Activated naive CD8-positive, alpha-beta T cell treated with anti-CD3 and anti-CD28 coated beads, Interleukin-2, amount 10 ng/mL, durations not matched to agents 7 days and 5 days (primary cell): ENCODE data around the gene PRPS2. TPM values are rescaled to one million over a fixed set of nuclear protein-coding genes. Genes with fewer than 3 reads are reported as not detected.
A peak's percentile ranks its signal among the peaks of the same experiment; 100 is the strongest.

Experiments
- ATAC-seq: fragments of 150-1000 bp; cut with Tn5 transposase; one replicate; pipeline ENCODE4 v1.10.0; 2021; ENCODE audit warnings: low read depth, moderate library complexity
- POLR2A ChIA-PET: fragments of 350-600 bp; sonication (Branson Sonifier 250); formaldehyde crosslinking; loops from one replicate; lab custom pipeline; 2021; ENCODE audit warnings: antibody characterized with exemption; lab: Charles Lee
- DNase-seq: peaks from one replicate; pipeline ENCODE4 v3.0.0; 2021
- H3K27ac Mint-ChIP-seq: one replicate; pipeline ENCODE4 v1.8.0; 2022; ENCODE audit warnings: mild to moderate bottlenecking, mixed read lengths
- H3K27me3 Mint-ChIP-seq: one replicate; pipeline ENCODE4 v1.8.0; 2022; ENCODE audit warnings: mild to moderate bottlenecking, moderate library complexity, mixed read lengths
- H3K36me3 Mint-ChIP-seq: one replicate; pipeline ENCODE4 v1.8.0; 2021; ENCODE audit warnings: mild to moderate bottlenecking, mixed read lengths
- H3K4me1 Mint-ChIP-seq: one replicate; pipeline ENCODE4 v1.8.0; 2021; ENCODE audit warnings: mixed read lengths
- H3K4me3 Mint-ChIP-seq: one replicate; pipeline ENCODE4 v1.8.0; 2022; ENCODE audit warnings: mild to moderate bottlenecking, moderate library complexity, mixed read lengths
- H3K9me3 Mint-ChIP-seq: one replicate; pipeline ENCODE4 v1.8.0; 2021; ENCODE audit warnings: mixed read lengths
- total RNA-seq, 2 experiments: library from RNA; stranded (reverse); gene quantifications; one replicate each; pipeline ENCODE4 v1.2.3, GENCODE V29; 2021

The PRPS2 gene
- total RNA-seq: 10 to 100 TPM; 67.1 to 74.0 TPM

DNA sequence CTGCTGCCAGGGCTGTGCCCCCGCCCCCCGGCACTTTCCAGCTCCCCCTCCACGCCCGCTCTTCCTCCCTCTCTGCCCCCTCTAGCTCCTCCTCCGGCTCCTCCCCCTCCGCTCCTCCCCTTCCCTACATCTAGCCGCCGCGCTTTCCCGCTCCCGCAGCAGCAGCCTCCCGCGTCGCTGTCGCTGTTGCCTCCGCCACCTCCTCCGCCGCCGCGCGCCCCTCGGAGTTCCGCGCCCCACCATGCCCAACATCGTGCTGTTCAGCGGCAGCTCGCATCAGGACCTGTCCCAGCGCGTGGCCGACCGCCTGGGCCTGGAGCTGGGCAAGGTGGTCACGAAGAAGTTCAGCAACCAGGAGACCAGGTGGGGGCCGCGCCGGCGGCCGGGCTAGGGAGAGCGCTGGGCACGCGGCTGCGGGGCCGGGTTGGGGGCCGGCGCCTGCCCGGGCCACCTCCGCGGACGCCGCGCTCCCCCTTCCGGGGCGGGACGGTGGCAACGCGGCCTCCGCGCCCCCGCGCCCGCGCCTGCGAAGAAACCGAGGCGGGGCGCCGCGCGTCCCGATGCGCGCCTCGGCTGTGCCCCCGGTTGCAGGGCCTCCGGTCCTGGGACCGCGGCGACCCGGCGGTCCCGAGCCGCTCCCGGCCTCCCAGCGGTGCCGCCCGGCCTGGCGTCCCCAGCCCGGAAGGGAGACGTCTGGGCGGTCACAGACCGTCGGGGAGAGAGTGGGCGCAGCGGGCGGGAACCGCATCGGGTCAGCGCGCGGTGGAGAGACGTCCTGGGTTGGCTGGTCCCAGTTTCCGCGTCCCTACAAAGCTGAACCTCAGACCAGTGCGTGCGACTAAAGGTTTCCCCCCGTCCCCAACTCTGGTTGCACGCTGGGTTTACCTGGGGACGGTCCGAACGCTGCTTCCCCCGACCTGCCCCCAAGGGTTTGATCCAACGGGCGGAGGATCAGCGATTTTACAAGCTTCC lies at the start of gene PRPS2:
Gene PRPS2, plus strand, starts transcription at position 156 of the 972 bp plus-strand sequence. Its CDS starts 86 bp downstream, at position 242.
- peak within 1 kb of the TSS; percentile 67 for H3K27ac Mint-ChIP-seq
- peaks cover 2% of the 10 kb centered on the region for H3K27me3 Mint-ChIP-seq
- peak; percentile 74 for DNase-seq
- ATAC-seq: peak; percentile 87
- POLR2A ChIA-PET: interaction anchor here (0.8 to 2.6 kb wide), 5 partner anchors 10 to 1032 kb away, joined by 4 to 29 read pairs (median 4); no protein-coding TSS in a partner anchor
- H3K4me3 Mint-ChIP-seq: peak within 1 kb of the TSS; percentile 82
- peaks cover 17% of the 10 kb centered on the region for H3K36me3 Mint-ChIP-seq
- H3K4me1 Mint-ChIP-seq: peaks cover 30% of the 10 kb centered on the region
- no peaks in the 10 kb centered on the region for H3K9me3 Mint-ChIP-seq

DNA sequence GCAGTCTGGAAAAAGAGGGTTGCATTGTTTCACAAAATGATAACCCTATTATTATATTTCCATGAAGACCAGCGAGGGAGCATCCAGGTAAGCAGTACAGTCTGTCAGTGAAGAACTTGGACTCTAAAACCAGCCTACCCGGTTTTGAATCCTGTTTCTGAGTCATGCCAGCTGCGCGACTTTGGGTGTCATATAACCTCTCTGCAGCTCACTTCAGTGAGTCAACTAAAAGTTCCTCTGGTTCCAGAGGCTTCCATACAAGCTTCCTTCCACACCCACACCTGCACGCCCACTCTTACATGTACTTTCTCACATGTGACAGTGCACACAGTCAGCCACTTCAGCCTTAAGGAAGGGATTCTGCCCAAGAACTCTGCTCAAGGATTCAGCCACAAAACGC lies 49.8 kb upstream of the PRPS2 start:
- H3K27ac Mint-ChIP-seq: no peak overlapping the region
- H3K36me3 Mint-ChIP-seq: no peaks in the 10 kb centered on the region
- H3K4me1 Mint-ChIP-seq: no peaks in the 10 kb centered on the region
- no peak for ATAC-seq
- H3K9me3 Mint-ChIP-seq: no peaks in the 10 kb centered on the region
- DNase-seq: no peak
- H3K27me3 Mint-ChIP-seq: no peaks in the 10 kb centered on the region
- H3K4me3 Mint-ChIP-seq: no peak overlapping the region
- POLR2A ChIA-PET: no interaction called here

DNA sequence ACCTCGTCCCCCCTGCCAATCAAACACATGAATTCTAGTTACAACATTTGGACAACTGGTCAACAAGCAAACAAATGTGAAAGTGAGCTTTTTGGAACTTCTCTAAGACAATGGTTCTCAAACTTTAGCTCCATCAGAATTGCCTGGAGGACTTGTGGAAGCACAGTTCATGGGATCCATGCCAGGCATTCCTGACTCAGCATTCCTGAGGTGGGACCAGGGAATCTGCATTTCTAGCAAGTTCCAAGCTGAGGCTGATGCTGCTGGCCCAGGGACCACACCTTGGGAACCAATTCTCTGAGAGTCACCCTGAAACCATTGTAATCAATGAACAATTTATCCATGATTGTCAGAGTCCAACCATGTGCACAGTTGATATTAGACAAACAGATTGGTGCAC lies 43.8 kb upstream of the PRPS2 start:
- no peaks in the 10 kb centered on the region for H3K4me1 Mint-ChIP-seq
- POLR2A ChIA-PET: no interaction called here
- no peak for ATAC-seq

GRCh38 chrX:12751887-12752286 lies 39.3 kb upstream of the PRPS2 start:
- Mint-ChIP-seq H3K27ac (no peak overlapping the region), H3K27me3 (peaks cover 4% of the 10 kb centered on the region), H3K36me3 (no peaks in the 10 kb centered on the region), H3K4me1 (no peaks in the 10 kb centered on the region), H3K4me3 (no peak overlapping the region), H3K9me3 (no peaks in the 10 kb centered on the region)
- POLR2A ChIA-PET: no interaction called here
- ATAC-seq (no peak), DNase-seq (no peak)

More for the DNA sequence above, 43.8 kb upstream of the PRPS2 start:
- no peak overlapping the region for H3K27ac Mint-ChIP-seq
- no peak overlapping the region for H3K4me3 Mint-ChIP-seq
- no peak for DNase-seq
- H3K27me3 Mint-ChIP-seq: no peaks in the 10 kb centered on the region
- no peaks in the 10 kb centered on the region for H3K36me3 Mint-ChIP-seq
- H3K9me3 Mint-ChIP-seq: no peaks in the 10 kb centered on the region

- no peaks in the 10 kb centered on the region for H3K9me3 Mint-ChIP-seq
- H3K36me3 Mint-ChIP-seq: no peaks in the 10 kb centered on the region
- peaks cover 2% of the 10 kb centered on the region for H3K4me1 Mint-ChIP-seq
- no peak overlapping the region for H3K4me3 Mint-ChIP-seq
- no peak overlapping the region for H3K27ac Mint-ChIP-seq
- POLR2A ChIA-PET: no interaction called here
- DNase-seq: no peak
- peaks cover 8% of the 10 kb centered on the region for H3K27me3 Mint-ChIP-seq
- no peak for ATAC-seq
Measured at GRCh38 chrX:12753366-12753765, 37.8 kb upstream of the PRPS2 start.

DNA sequence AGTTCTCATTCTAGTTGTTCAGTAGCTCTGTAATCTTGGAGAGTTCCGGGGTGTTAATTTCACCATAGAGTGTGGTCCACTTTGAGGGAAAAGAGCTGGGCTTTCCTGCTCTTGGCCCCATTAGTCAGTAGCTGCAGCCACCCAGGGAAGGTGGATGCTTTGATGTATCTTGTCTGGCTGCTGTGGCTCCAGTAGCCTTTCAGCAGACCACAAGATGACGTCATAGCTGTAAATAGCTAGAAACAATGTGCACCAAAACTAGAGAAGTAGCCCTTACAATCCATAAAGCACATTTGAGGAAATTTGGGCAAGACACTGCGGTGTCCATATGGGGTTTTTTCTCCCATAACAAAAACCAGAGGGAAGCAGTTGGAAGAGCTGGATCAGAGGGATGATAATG lies 32.9 kb upstream of the PRPS2 start:
- Mint-ChIP-seq H3K9me3 (no peaks in the 10 kb centered on the region), H3K27ac (no peak overlapping the region), H3K27me3 (peaks cover 12% of the 10 kb centered on the region), H3K4me3 (no peak overlapping the region), H3K4me1 (peaks cover 2% of the 10 kb centered on the region), H3K36me3 (no peaks in the 10 kb centered on the region)
- POLR2A ChIA-PET: no interaction called here
- no peak for DNase-seq
- ATAC-seq: no peak

DNA sequence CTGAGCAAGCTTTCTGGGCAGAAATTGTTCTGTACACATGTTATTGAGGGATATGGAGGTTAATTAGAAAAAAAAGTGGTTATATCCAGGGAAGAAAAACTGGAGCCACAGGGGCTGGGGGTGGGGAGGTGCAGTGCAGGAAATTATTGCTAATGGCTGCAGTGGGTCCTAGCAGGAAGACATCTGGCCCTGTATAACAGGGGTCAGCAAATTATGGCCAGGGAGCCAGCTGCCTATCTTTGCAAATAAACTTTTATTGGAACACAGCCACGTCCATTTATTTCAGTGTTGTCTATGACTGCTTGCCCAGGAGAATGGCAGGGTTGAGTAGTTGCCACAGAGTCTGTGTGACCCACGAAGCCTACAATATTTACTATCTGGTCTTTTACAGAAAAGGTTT lies 23.4 kb upstream of the PRPS2 start:
- ATAC-seq (no peak), DNase-seq (no peak)
- peaks cover 6% of the 10 kb centered on the region for H3K4me1 Mint-ChIP-seq
- H3K4me3 Mint-ChIP-seq: no peak overlapping the region
- peaks cover 20% of the 10 kb centered on the region for H3K27me3 Mint-ChIP-seq
- no peak overlapping the region for H3K27ac Mint-ChIP-seq
- H3K36me3 Mint-ChIP-seq: no peaks in the 10 kb centered on the region
- POLR2A ChIA-PET: no interaction called here
- H3K9me3 Mint-ChIP-seq: no peaks in the 10 kb centered on the region

DNA sequence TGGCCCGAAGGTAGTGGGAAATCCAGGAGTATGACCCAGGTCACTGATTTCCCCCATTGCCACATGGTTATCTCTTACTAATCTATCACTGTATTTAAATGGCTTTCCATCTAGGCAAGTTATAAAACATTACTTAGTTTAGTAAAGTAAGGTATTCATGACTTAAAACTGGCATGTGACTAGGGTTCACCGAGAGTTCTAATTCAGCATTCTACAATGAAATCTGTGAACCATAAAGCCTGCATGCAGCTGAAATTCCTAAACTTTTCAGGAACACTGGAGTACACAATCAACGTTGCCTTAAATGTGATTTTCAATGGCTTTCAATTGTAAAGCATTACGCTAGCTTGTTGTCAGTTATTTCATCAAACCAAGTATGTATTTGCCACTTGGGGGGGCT lies 22.7 kb upstream of the PRPS2 start:
- peaks cover 20% of the 10 kb centered on the region for H3K27me3 Mint-ChIP-seq
- ATAC-seq (no peak), DNase-seq (no peak)
- no peak overlapping the region for H3K4me3 Mint-ChIP-seq
- H3K27ac Mint-ChIP-seq: no peak overlapping the region
- H3K4me1 Mint-ChIP-seq: peaks cover 6% of the 10 kb centered on the region
- no peaks in the 10 kb centered on the region for H3K36me3 Mint-ChIP-seq
- H3K9me3 Mint-ChIP-seq: no peaks in the 10 kb centered on the region
- POLR2A ChIA-PET: no interaction called here

DNA sequence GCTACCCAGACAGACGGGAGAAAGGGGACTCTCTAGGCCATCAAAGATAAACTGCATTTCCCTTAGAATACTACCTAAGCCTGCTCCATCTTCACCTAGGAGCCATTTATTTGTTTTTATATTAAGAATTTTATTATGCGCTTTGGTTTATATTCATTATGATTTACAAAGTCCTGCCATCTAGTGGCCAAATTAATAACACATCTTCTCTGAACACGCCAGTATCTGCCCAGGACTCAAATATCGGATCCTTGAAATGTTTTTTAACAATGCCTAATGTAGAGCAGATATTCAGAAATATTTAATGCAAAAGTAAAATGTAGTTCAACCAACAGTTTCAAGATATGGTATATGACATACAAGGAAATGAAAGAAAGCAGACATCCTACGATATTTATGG lies 20.8 kb upstream of the PRPS2 start:
- Mint-ChIP-seq H3K27me3 (peaks cover 19% of the 10 kb centered on the region), H3K27ac (no peak overlapping the region), H3K9me3 (no peaks in the 10 kb centered on the region), H3K4me1 (peaks cover 6% of the 10 kb centered on the region), H3K36me3 (no peaks in the 10 kb centered on the region), H3K4me3 (no peak overlapping the region)
- ATAC-seq (no peak), DNase-seq (no peak)
- POLR2A ChIA-PET: no interaction called here

DNA sequence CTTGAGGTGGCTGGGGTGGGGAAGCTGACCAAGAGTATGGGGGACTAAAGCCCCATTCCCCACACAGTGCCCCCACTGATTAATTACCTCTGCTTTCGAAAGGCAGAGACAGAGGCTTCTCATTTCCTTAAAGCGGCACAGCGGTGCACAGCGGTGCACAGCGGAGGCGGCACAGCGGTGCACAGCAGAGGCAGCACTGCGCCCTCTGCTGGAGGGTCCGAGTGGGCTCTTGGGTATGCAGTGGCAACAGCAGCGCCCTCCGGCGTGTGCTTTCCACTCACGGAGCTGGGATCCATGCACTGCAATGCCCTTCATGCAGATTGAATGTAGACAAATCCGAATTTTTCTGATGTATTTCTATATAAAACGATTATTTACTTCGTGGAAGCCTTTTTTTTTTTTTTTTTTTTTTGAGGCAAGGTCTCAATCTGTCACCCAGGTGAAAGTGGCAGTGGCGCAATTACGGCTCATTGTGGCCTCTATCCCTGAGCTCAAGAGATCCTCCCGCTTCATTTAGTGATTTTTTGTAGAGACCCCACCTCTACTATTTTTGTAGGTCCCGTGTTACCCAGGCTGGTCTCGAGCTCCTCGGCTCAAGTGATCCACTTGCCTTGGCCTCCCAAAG lies 19.7 kb upstream of the PRPS2 start:
- Mint-ChIP-seq H3K27me3 (peaks cover 18% of the 10 kb centered on the region), H3K9me3 (no peaks in the 10 kb centered on the region), H3K36me3 (no peaks in the 10 kb centered on the region), H3K4me1 (peaks cover 6% of the 10 kb centered on the region), H3K4me3 (peak overlapping the region; percentile 25), H3K27ac (no peak overlapping the region)
- DNase-seq (peak; percentile 75), ATAC-seq (peak; percentile 100)
- POLR2A ChIA-PET: interaction anchor here (0.7 to 1.4 kb wide), 3 partner anchors 20 to 444 kb away, joined by 3 to 4 read pairs (median 4); partner anchors contain the start of gene PRPS2

- Mint-ChIP-seq H3K4me3 (no peak overlapping the region), H3K36me3 (no peaks in the 10 kb centered on the region), H3K27ac (no peak overlapping the region), H3K4me1 (no peaks in the 10 kb centered on the region), H3K27me3 (peaks cover 8% of the 10 kb centered on the region), H3K9me3 (no peaks in the 10 kb centered on the region)
- DNase-seq (no peak), ATAC-seq (no peak)
- POLR2A ChIA-PET: no interaction called here
Measured at GRCh38 chrX:12777670-12778069, 13.5 kb upstream of the PRPS2 start.

- H3K4me1 Mint-ChIP-seq: no peaks in the 10 kb centered on the region
- DNase-seq: no peak
- no peak for ATAC-seq
- H3K27ac Mint-ChIP-seq: no peak overlapping the region
- no peak overlapping the region for H3K4me3 Mint-ChIP-seq
- POLR2A ChIA-PET: no interaction called here
- no peaks in the 10 kb centered on the region for H3K9me3 Mint-ChIP-seq
- H3K27me3 Mint-ChIP-seq: peaks cover 1% of the 10 kb centered on the region
- H3K36me3 Mint-ChIP-seq: no peaks in the 10 kb centered on the region
Measured at GRCh38 chrX:12779534-12779933, 11.7 kb upstream of the PRPS2 start.

GRCh38 chrX:12788645-12789044 lies 2.6 kb upstream of the PRPS2 start:
- Mint-ChIP-seq H3K4me3 (no peak overlapping the region), H3K27me3 (peaks cover 7% of the 10 kb centered on the region), H3K27ac (no peak overlapping the region), H3K36me3 (peaks cover 8% of the 10 kb centered on the region), H3K4me1 (peaks cover 16% of the 10 kb centered on the region), H3K9me3 (no peaks in the 10 kb centered on the region)
- no peak for DNase-seq
- no peak for ATAC-seq
- POLR2A ChIA-PET: no interaction called here
